ENCODE measurements around the gene CUBN. TPM values are rescaled to one million over a fixed set of nuclear protein-coding genes. Genes with fewer than 3 reads are reported as not detected.

CUBN gene
- total RNA-seq, 1 donor from 2014 or later, result 0.22 TPM

Other genes starting within 250 kb of the CUBN start
- gene TRDMT1, start 71.9 kb upstream of the CUBN start, total RNA-seq, result 4.5 TPM
- gene VIM, start 98.4 kb upstream of the CUBN start, total RNA-seq, result 364 TPM

Measured in Right ventricle myocardium superior (tissue), 1 donor.